Stomach (tissue), 9 donors: ENCODE data around the gene GNB1L. TPM values are rescaled to one million over a fixed set of nuclear protein-coding genes. Genes with fewer than 3 reads are reported as not detected.

Experiments used
- DNase-seq, 2 donors: peaks; one replicate each; pipeline versions ENCODE4 v3.0.0 to v3.0.0-alpha.2; 2013 to 2019
- H3K27ac ChIP-seq, 5 donors: fragments of 200-600 bp in 4 of 5; sonication (generic) in 4 of 5; one replicate each; pipeline ENCODE4 v1.5.1; 2013 to 2019; ENCODE audit warnings: mild to moderate bottlenecking in 1 of 5, moderate library complexity in 1 of 5
- H3K27me3 ChIP-seq, 3 donors: fragments of 200-600 bp; sonication (generic); one replicate each; pipeline ENCODE4 v1.5.1; 2017 to 2019; ENCODE audit warnings: mixed run types in 1 of 3
- H3K36me3 ChIP-seq, 4 donors: fragments of 200-600 bp; sonication (generic); 1 replicate in 3 of 4; 2 replicates in 1 of 4; pipeline ENCODE4 v1.5.1; 2016 to 2019
- H3K4me1 ChIP-seq, 4 donors: fragments of 200-600 bp; sonication (generic); one replicate each; pipeline ENCODE4 v1.5.1; 2016 to 2019
- H3K4me3 ChIP-seq, 4 donors: fragments of 200-600 bp; sonication (generic) in 3 of 4; one replicate each; pipeline ENCODE4 v1.5.1; 2016 to 2019; ENCODE audit warnings: mild to moderate bottlenecking in 1 of 4
- H3K9me3 ChIP-seq, 4 donors: fragments of 200-600 bp; sonication (generic); one replicate each; pipeline ENCODE4 v1.5.1; 2016 to 2019
- EP300 ChIP-seq: sonication (generic); formaldehyde crosslinking; IDR thresholded peaks from one replicate; pipeline ENCODE4 v1.6.1; 2017; ENCODE audit warnings: antibody characterized with exemption
- POLR2A ChIP-seq, 4 donors: fragments of 450-650 bp; IDR thresholded peaks; one replicate each; pipeline ENCODE4 v1.6.1; 2016; ENCODE audit warnings: antibody characterized with exemption in 4 of 4, control low read depth in 2 of 4, mild to moderate bottlenecking in 1 of 4, moderate library complexity in 1 of 4
- POLR2AphosphoS5 ChIP-seq, 3 donors: sonication (generic); formaldehyde crosslinking; IDR thresholded peaks; one replicate each; pipeline ENCODE4 v1.6.1; 2016; ENCODE audit warnings: antibody characterized with exemption in 3 of 3
- WGBS, 5 donors: extraction: QIAGEN DNeasy Blood & Tissue Kit in 3 of 5; methylation state at CpG; one replicate each; pipeline versions ENCODE4 v1.1.5 to v1.1.7; 2013 to 2018; 5-methylcytosine and 5-hydroxymethylcytosine counted together
- intact Hi-C: fragments of 100-400 bp; cut with DNase I; formaldehyde crosslinking; loops from one replicate; pipeline ENCODE4 v1.15.1; 2023; ENCODE audit warnings: low total_unique reads
- polyA plus RNA-seq, 3 donors: library from polyadenylated mRNA; stranded (reverse); fragments of 200-250 nt; gene quantifications; one replicate each; pipeline ENCODE4 v1.2.3, GENCODE V29; 2013
- total RNA-seq, 5 donors: library from RNA; depleted of rRNA; stranded (reverse); fragments of >200 nt; gene quantifications; one replicate each; pipeline versions ENCODE4 v1.1.0 to v1.2.3, GENCODE V29; 2014 to 2016
- TF ChIP-seq, protein P1 (sequence below), 7 experiments: fragments of 450-650 bp in 4 of 7; fragments of 200-600 bp in 3 of 7; sonication (generic) in 3 of 7; IDR thresholded peaks; one replicate each; pipeline ENCODE4 v1.5.1; 2016 to 2019; ENCODE audit warnings: antibody characterized with exemption in 7 of 7, control low read depth in 2 of 7, mild to moderate bottlenecking in 1 of 7
- donor health status: healthy with polysubstance abuse.
- donor health status: Bipolar disorder and iron deficiency.
- donor health status: healthy.

Gene GNB1L
- total and polyA plus RNA-seq, 8 donors: 0.29 to 6.8 (median 3.1) TPM; not detected in 1

GRCh38 chr22:19764636-19765476 lies 89.8 kb downstream of the GNB1L start:
- peaks cover 22 to 49% (median 42%) of the 10 kb centered on the region in 4 donors for H3K4me1 ChIP-seq
- no peak for DNase-seq
- H3K4me3 ChIP-seq: no peak overlapping the region
- H3K9me3 ChIP-seq: no peaks in the 10 kb centered on the region
- H3K27ac ChIP-seq: no peak overlapping the region
- 53 to 73% (median 66%) methylated on average over 23 to 25 of the region's 25 CpGs for WGBS, 5 donors
- peaks cover 37 to 95% (median 93%) of the 10 kb centered on the region in 3 donors for H3K27me3 ChIP-seq
- intact Hi-C loops: no loop called here
- TF ChIP-seq, protein P1, sequence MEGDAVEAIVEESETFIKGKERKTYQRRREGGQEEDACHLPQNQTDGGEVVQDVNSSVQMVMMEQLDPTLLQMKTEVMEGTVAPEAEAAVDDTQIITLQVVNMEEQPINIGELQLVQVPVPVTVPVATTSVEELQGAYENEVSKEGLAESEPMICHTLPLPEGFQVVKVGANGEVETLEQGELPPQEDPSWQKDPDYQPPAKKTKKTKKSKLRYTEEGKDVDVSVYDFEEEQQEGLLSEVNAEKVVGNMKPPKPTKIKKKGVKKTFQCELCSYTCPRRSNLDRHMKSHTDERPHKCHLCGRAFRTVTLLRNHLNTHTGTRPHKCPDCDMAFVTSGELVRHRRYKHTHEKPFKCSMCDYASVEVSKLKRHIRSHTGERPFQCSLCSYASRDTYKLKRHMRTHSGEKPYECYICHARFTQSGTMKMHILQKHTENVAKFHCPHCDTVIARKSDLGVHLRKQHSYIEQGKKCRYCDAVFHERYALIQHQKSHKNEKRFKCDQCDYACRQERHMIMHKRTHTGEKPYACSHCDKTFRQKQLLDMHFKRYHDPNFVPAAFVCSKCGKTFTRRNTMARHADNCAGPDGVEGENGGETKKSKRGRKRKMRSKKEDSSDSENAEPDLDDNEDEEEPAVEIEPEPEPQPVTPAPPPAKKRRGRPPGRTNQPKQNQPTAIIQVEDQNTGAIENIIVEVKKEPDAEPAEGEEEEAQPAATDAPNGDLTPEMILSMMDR (IDR thresholded peaks at IDR 0.05): no peak
- TF ChIP-seq POLR2AphosphoS5 (IDR thresholded peaks at IDR 0.05) (no peak), EP300 (no peak), POLR2A (IDR thresholded peaks at IDR 0.05) (no peak)
- H3K36me3 ChIP-seq: no peaks in the 10 kb centered on the region

- WGBS, 5 donors: 65 to 85% (median 78%) methylated on average over 11 to 17 of the region's 17 CpGs
- H3K4me3 ChIP-seq: no peak overlapping the region
- H3K9me3 ChIP-seq: no peaks in the 10 kb centered on the region
- H3K27me3 ChIP-seq: peaks cover 43 to 95% (median 93%) of the 10 kb centered on the region in 3 donors
- no peak for TF ChIP-seq POLR2AphosphoS5 (IDR thresholded peaks at IDR 0.05)
- TF ChIP-seq, protein P1 (IDR thresholded peaks at IDR 0.05): no peak
- TF ChIP-seq EP300: no peak
- no peak for TF ChIP-seq POLR2A (IDR thresholded peaks at IDR 0.05)
- no peak for DNase-seq
- H3K36me3 ChIP-seq: no peaks in the 10 kb centered on the region
- no peak overlapping the region for H3K27ac ChIP-seq
- intact Hi-C loops: no loop called here
- H3K4me1 ChIP-seq: peaks cover 28 to 55% (median 48%) of the 10 kb centered on the region in 4 donors
Measured at GRCh38 chr22:19764299-19764593, 90.4 kb downstream of the GNB1L start.

DNA sequence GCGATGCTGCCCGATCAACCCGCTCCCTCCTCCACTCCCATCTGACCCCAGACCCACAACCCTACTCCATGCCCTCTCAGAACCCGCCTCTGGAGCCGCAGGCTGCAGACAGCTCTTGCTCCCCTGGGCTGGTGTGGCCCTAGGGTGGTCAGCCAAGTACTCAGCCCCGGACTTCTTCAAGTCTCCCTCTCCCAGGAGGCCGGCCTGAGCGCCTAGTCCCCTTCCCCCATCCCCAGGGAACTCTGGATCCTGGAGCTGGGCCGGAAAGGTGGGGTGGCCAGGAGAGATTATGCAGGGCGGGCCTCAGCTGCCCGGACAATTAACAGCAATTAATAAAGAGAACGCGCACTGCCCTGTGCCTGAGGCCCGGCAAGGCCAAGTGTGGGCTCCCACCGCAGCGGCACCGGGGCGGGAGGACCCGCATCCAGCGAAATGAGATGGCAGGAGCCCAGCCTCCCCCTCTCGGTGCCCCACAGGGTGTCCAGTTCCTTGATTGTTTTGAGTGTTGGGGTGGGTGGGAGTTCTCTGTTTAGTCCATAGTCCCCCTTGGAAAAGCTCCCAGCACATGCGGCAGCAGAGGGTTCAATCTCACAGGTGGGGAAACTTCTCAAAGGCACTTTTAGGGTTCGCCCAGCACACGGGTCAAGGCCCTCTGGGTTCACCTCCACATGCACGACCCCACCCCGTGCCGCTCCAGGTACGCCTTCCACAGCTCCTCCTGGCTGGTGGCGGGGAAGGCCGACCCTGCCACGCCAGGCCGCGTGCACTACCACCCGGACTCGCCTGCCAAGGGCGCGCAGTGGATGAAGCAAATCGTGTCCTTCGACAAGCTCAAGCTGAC lies 91.0 kb downstream of the GNB1L start:
- Histone ChIP-seq H3K27me3 (peaks cover 48 to 95% (median 93%) of the 10 kb centered on the region in 3 donors), H3K36me3 (no peaks in the 10 kb centered on the region), H3K9me3 (no peaks in the 10 kb centered on the region), H3K4me1 (peaks cover 30 to 60% (median 50%) of the 10 kb centered on the region in 4 donors), H3K27ac (no peak overlapping the region), H3K4me3 (no peak overlapping the region)
- DNase-seq: no peak
- TF ChIP-seq EP300 (no peak), POLR2A (IDR thresholded peaks at IDR 0.05) (no peak), POLR2AphosphoS5 (IDR thresholded peaks at IDR 0.05) (no peak)
- 50 to 71% (median 67%) methylated on average over 31 to 39 of the region's 39 CpGs for WGBS, 5 donors
- intact Hi-C loops: no loop called here

DNA sequence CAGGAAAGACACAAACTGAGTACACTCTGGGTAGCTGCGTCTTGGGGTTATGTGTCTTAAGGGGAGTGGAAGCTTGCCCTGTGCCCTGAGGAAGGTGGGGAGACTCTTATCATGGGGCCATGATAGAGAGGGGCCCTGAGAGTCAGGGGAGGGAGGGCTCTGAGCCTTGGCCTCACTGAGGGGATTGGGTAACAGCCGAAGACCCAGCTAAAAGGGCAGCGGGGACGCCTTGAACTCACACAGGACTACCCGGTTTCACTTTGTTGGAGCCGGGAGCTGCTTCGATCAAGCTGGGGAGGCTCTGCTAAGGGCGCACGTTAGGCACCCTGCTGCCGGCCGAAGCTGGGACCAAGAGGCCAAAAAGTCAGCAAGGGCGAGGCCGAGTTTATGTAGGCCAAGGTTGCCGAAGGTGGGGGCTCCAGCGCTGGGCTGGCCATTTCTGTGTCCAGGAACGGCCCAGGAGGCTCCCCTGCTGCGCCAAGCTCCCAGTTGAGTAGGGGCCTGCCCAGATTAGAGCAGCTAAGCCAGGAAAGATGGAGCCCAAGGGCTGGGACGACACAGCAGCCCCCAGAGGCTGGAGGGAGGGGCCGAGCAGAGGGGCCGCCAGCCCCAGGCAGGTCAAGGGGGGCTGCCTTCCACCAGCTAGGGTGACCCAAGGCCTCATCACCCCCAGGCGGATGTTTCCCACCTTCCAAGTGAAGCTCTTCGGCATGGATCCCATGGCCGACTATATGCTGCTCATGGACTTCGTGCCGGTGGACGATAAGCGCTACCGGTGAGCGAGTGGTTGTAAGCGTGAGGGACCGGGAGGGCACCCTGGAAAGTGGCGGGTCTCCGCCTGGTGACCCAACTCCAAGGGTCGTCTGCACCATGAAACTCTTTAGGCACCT lies 91.9 kb downstream of the GNB1L start:
- Histone ChIP-seq H3K4me3 (no peak overlapping the region), H3K36me3 (no peaks in the 10 kb centered on the region), H3K4me1 (peaks cover 30 to 59% (median 50%) of the 10 kb centered on the region in 4 donors), H3K27me3 (peaks cover 44 to 95% (median 93%) of the 10 kb centered on the region in 3 donors), H3K27ac (no peak overlapping the region), H3K9me3 (no peaks in the 10 kb centered on the region)
- intact Hi-C loops: no loop called here
- 71 to 87% (median 84%) methylated on average over 18 to 34 of the region's 34 CpGs for WGBS, 5 donors
- TF ChIP-seq POLR2A (IDR thresholded peaks at IDR 0.05): no peak
- TF ChIP-seq EP300: no peak
- TF ChIP-seq, protein P1 (IDR thresholded peaks at IDR 0.05): no peak
- no peak for DNase-seq
